ENCODE results near the gene PDZRN3.

Gene PDZRN3

DNA sequence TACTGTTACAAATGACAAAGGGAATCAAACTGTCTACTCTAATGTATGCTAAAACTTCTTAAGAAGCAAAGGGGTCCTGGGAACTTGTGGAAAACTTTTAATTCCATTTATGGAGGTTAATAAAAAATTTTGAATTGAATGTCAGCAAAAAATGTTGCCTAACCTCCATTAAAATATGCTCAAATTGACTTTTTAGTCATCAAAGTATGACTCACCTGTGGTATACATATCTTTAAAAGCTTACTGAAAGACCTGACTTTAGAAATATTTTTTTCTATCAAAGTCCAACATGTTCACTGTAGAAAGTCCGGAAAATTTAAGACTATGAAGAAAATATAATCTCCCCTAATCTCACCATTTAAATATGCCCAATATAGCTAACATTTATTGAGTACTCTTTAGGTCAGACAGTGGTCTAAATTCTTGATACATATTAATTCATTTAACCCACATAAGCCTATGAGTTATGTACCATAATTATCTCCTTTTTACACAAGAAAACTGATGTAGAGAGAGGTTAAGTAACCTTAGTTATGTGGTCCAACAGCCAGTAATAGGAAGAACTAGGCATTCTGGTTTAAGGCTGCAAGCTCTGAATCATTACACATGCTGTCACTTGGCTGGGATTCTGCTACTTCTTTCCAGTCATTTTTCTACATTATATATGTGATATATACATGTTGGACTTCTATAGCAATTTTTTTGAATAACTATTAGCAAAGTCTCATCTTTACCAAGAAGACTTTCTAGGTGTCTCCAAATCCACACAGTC lies 83.6 kb downstream of the PDZRN3 start:
- no peaks in the 10 kb centered on the region for H3K9me3 ChIP-seq (ENCODE audit: control insufficient read depth in 1 of 2, low read length in 2 of 2)
- no peaks in the 10 kb centered on the region for H3K36me3 ChIP-seq (ENCODE audit: control insufficient read depth in 1 of 2, insufficient read depth in 2 of 2, low read length in 2 of 2)
- no peak overlapping the region for H3K27ac ChIP-seq (ENCODE audit: low read length)
- H3K27me3 ChIP-seq (ENCODE audit: low read depth, low read length) = no peaks in the 10 kb centered on the region
- H3K4me1 ChIP-seq (ENCODE audit: control insufficient read depth in 1 of 2, insufficient read depth in 2 of 2, low read length in 2 of 2) = peaks cover 15 to 46% of the 10 kb centered on the region in 2 donors
- H3K4me3 ChIP-seq (ENCODE audit: low read depth in 1 of 2, low read length in 2 of 2) = no peak overlapping the region

DNA sequence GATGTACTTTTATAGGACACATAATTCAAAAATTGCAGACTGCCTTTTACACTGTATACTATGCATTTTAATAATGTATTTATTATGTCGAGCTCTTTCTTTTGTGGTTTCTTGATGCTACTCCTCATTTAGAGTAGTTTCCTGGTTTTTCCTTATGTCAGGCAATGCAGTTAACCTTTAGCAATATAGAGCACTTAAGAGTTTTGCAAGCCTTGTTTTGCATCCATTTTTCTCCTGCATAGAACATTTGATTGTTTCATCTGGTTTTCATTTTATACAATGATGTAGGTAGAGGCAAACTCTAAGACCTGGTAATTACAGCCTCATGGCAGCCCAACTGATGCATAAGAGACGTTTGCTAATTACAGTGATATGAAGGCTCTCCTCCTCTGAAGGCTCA lies 86.3 kb downstream of the PDZRN3 start:
- no peak overlapping the region for H3K27ac ChIP-seq (ENCODE audit: low read length)
- H3K27me3 ChIP-seq (ENCODE audit: low read depth, low read length) = no peaks in the 10 kb centered on the region
- no peak overlapping the region for H3K4me3 ChIP-seq (ENCODE audit: low read depth in 1 of 2, low read length in 2 of 2)
- H3K9me3 ChIP-seq (ENCODE audit: control insufficient read depth in 1 of 2, low read length in 2 of 2) = no peaks in the 10 kb centered on the region
- H3K36me3 ChIP-seq (ENCODE audit: control insufficient read depth in 1 of 2, insufficient read depth in 2 of 2, low read length in 2 of 2) = no peaks in the 10 kb centered on the region
- peaks cover 31 to 33% of the 10 kb centered on the region in 2 donors for H3K4me1 ChIP-seq (ENCODE audit: control insufficient read depth in 1 of 2, insufficient read depth in 2 of 2, low read length in 2 of 2)

DNA sequence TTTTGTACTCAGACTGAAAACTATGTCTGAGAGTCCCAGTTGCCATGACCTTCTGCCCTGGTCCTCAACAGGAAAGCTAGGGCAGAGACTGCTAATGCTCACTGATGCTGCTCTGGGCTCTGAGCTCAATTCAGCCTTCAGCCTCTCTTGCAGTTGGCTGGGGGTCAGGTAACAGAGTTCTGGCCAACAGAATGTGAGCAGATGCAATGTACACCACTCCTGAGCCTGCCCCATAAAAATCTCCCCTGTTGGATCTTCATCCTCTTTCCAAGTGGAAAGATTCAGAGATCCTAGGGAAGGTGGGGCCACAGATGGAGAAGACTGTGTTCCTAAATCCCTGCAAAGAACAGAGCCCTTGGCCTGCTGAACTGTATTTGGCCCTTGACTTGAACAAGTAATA lies 87.8 kb downstream of the PDZRN3 start:
- H3K4me3 ChIP-seq (ENCODE audit: low read depth in 1 of 2, low read length in 2 of 2) = no peak overlapping the region
- H3K4me1 ChIP-seq (ENCODE audit: control insufficient read depth in 1 of 2, insufficient read depth in 2 of 2, low read length in 2 of 2) = peaks cover 24 to 27% of the 10 kb centered on the region in 2 donors
- H3K27me3 ChIP-seq (ENCODE audit: low read depth, low read length) = no peaks in the 10 kb centered on the region
- H3K27ac ChIP-seq (ENCODE audit: low read length) = peak overlapping the region; percentile 5
- no peaks in the 10 kb centered on the region for H3K9me3 ChIP-seq (ENCODE audit: control insufficient read depth in 1 of 2, low read length in 2 of 2)
- no peaks in the 10 kb centered on the region for H3K36me3 ChIP-seq (ENCODE audit: control insufficient read depth in 1 of 2, insufficient read depth in 2 of 2, low read length in 2 of 2)

DNA sequence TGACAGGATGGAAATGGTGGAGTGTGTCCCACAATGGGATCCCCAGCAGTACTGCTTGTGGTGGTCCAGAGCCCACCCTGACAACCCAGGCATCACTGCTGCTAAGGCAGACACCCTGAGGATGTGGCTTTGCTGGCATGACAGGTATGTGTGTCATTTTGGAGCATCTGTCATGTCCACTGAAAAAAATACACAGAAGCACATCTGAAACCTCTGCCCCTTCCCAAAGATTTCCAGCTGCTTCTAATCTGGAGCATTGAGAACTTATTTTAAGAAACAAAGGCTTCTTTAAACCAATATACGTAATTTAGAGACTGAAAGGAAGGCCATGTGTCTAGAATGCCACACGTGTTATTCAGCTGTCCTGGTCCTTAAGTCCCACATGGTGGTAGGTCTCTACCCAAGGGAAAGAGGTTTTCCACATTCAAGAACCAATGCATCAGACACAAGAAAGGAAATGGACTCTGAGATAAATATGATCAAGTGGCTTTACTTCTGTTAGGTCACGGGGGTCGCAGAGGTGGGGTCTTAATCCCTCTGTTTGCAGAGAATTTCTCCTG lies 88.3 kb downstream of the PDZRN3 start:
- Histone ChIP-seq H3K27me3 (ENCODE audit: low read depth, low read length) (no peaks in the 10 kb centered on the region), H3K27ac (ENCODE audit: low read length) (peak overlapping the region; percentile 5), H3K4me1 (ENCODE audit: control insufficient read depth in 1 of 2, insufficient read depth in 2 of 2, low read length in 2 of 2) (peaks cover 24 to 27% of the 10 kb centered on the region in 2 donors), H3K9me3 (ENCODE audit: control insufficient read depth in 1 of 2, low read length in 2 of 2) (no peaks in the 10 kb centered on the region), H3K4me3 (ENCODE audit: low read depth in 1 of 2, low read length in 2 of 2) (no peak overlapping the region), H3K36me3 (ENCODE audit: control insufficient read depth in 1 of 2, insufficient read depth in 2 of 2, low read length in 2 of 2) (no peaks in the 10 kb centered on the region)

DNA sequence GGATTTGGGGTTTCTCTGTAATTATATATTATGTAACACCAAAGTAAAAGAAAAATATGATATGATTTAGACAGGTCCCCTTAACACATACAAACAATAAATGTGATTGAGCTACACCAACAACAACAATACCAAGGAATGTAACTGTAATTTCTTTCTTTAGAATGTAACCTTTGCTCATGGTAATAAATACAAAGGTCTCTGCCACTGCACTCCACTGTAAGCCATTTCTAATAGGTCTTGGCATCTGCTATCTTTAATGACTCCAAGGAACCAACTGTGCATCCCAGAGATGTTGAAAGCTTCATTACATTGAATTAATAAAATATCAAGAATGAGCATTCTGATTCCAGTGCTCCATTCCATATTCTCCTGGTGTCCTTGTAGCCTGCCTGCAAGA lies 88.8 kb downstream of the PDZRN3 start:
- no peak overlapping the region for H3K4me3 ChIP-seq (ENCODE audit: low read depth in 1 of 2, low read length in 2 of 2)
- H3K4me1 ChIP-seq (ENCODE audit: control insufficient read depth in 1 of 2, insufficient read depth in 2 of 2, low read length in 2 of 2) = peaks cover 24 to 27% of the 10 kb centered on the region in 2 donors
- H3K27ac ChIP-seq (ENCODE audit: low read length) = no peak overlapping the region
- H3K27me3 ChIP-seq (ENCODE audit: low read depth, low read length) = no peaks in the 10 kb centered on the region
- H3K9me3 ChIP-seq (ENCODE audit: control insufficient read depth in 1 of 2, low read length in 2 of 2) = no peaks in the 10 kb centered on the region
- no peaks in the 10 kb centered on the region for H3K36me3 ChIP-seq (ENCODE audit: control insufficient read depth in 1 of 2, insufficient read depth in 2 of 2, low read length in 2 of 2)

DNA sequence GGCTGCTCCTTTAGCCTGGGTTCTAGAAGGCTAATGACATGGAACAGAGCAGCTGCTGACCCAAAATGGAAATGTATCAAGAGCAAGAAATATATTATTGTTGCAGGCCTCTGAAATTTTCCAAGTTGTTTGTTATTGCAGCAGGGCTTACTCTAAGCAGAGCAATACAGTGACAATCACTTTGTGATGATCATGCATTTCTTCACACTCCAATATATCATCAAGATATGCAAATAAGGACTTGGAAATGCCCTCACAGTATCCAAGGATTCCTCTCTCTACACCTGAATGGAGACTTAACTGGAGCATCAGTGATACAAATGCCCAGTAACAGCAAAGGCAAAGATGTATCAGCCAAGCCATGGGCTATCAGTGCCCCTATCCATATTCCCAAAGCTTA lies 89.6 kb downstream of the PDZRN3 start:
- Histone ChIP-seq H3K9me3 (ENCODE audit: control insufficient read depth in 1 of 2, low read length in 2 of 2) (no peaks in the 10 kb centered on the region), H3K27ac (ENCODE audit: low read length) (no peak overlapping the region), H3K36me3 (ENCODE audit: control insufficient read depth in 1 of 2, insufficient read depth in 2 of 2, low read length in 2 of 2) (no peaks in the 10 kb centered on the region), H3K27me3 (ENCODE audit: low read depth, low read length) (no peaks in the 10 kb centered on the region), H3K4me1 (ENCODE audit: control insufficient read depth in 1 of 2, insufficient read depth in 2 of 2, low read length in 2 of 2) (peaks cover 24 to 27% of the 10 kb centered on the region in 2 donors), H3K4me3 (ENCODE audit: low read depth in 1 of 2, low read length in 2 of 2) (no peak overlapping the region)

DNA sequence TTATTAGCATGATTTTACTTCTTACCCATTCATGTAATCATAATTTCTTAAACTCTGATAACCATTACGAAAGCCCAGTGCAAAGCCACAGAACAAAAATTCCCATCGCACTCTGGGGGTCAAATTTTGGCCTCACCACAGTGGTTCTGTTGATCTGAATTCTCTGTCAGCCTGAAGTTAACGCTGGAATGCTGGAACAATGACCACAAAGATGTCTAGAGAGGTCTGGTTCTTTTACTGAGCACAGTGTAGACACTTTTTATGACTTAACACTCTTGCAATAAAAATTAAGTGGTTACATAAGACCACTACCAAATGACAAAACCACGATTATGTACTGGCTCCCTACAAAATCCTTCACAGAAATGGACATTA lies 94.7 kb downstream of the PDZRN3 start:
- Histone ChIP-seq H3K4me1 (ENCODE audit: control insufficient read depth in 1 of 2, insufficient read depth in 2 of 2, low read length in 2 of 2) (peaks cover 7 to 9% of the 10 kb centered on the region in 2 donors), H3K9me3 (ENCODE audit: control insufficient read depth in 1 of 2, low read length in 2 of 2) (no peaks in the 10 kb centered on the region), H3K27me3 (ENCODE audit: low read depth, low read length) (no peaks in the 10 kb centered on the region), H3K4me3 (ENCODE audit: low read depth in 1 of 2, low read length in 2 of 2) (no peak overlapping the region), H3K36me3 (ENCODE audit: control insufficient read depth in 1 of 2, insufficient read depth in 2 of 2, low read length in 2 of 2) (no peaks in the 10 kb centered on the region), H3K27ac (ENCODE audit: low read length) (no peak overlapping the region)

DNA sequence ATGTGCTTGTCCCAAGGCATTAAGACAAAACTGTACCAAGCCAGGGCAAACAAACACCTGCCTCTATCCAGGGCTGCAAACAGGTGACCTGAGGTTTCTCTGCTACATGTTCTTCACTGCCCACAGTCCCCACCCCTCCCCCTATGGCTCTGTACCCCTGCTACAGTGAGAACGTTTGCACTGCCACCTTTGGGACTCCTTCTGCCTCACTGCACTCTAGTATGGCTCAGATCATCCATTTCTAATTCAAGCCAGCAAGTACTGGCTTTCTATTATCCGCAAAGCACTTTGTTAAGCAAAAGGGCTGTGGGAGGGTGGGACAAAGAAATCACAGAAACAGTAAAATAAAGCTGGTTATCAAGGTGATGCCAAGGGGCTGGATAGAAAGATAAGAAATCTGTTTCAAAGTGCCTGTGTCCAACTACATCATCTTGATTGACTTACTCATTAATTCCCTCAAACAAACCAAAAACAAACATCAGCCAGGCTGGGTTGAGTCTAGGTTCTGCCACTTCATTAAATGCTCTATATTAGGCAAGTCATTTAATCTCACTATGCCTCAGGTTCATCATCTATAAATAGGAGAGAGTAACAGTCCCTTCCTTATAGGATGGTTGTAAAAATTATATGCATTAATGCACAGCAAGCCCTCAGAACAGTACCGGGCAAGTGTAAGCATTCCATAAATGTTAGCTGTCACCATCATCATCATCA lies 95.3 kb downstream of the PDZRN3 start:
- Histone ChIP-seq H3K4me3 (ENCODE audit: low read depth in 1 of 2, low read length in 2 of 2) (no peak overlapping the region), H3K4me1 (ENCODE audit: control insufficient read depth in 1 of 2, insufficient read depth in 2 of 2, low read length in 2 of 2) (peaks cover 1 to 11% of the 10 kb centered on the region in 2 donors), H3K36me3 (ENCODE audit: control insufficient read depth in 1 of 2, insufficient read depth in 2 of 2, low read length in 2 of 2) (no peaks in the 10 kb centered on the region), H3K9me3 (ENCODE audit: control insufficient read depth in 1 of 2, low read length in 2 of 2) (no peaks in the 10 kb centered on the region), H3K27ac (ENCODE audit: low read length) (no peak overlapping the region), H3K27me3 (ENCODE audit: low read depth, low read length) (no peaks in the 10 kb centered on the region)

DNA sequence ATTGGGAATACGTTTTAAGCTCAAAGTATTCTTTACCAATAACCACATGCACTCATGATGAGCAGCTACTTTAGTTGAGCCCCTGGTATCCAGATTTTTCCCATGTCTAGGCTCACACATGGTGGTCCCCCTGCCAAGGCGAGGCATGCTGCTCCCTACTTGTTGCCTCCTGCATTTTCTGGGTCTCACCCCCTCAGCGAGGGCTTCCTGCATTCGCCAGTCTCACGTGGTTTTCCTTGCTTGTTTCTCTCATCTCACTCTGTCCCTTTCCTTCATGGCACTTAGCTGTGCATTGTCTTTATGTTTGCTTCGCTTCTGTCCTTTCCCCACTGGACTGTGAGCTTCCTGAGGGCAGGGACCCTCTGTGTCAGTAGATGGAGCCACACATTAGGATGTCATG lies 99.2 kb downstream of the PDZRN3 start:
- H3K4me3 ChIP-seq (ENCODE audit: low read depth in 1 of 2, low read length in 2 of 2) = no peak overlapping the region
- H3K27ac ChIP-seq (ENCODE audit: low read length) = peak overlapping the region; percentile 32
- no peaks in the 10 kb centered on the region for H3K9me3 ChIP-seq (ENCODE audit: control insufficient read depth in 1 of 2, low read length in 2 of 2)
- H3K4me1 ChIP-seq (ENCODE audit: control insufficient read depth in 1 of 2, insufficient read depth in 2 of 2, low read length in 2 of 2) = peaks cover 5 to 34% of the 10 kb centered on the region in 2 donors
- no peaks in the 10 kb centered on the region for H3K36me3 ChIP-seq (ENCODE audit: control insufficient read depth in 1 of 2, insufficient read depth in 2 of 2, low read length in 2 of 2)
- H3K27me3 ChIP-seq (ENCODE audit: low read depth, low read length) = no peaks in the 10 kb centered on the region

DNA sequence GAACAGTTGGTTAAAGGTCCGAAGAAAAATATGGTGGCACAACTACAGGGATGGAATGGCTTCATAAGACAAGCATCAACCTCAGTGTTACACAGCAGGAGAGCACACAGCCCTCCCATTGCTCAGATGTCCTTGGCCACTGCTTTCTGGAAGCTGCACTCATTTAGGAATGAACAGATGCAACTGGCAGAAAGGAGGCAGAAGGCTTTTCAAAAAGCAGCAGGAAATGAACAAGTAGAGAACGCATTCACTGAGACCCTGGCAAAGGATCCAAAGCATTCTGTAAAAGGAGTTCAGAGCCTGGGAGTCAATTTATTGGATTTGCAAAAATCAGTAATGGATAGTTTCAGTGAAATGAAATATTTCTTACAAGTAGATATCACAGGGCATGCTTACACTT lies 101.1 kb downstream of the PDZRN3 start:
- Histone ChIP-seq H3K27me3 (ENCODE audit: low read depth, low read length) (no peaks in the 10 kb centered on the region), H3K4me3 (ENCODE audit: low read depth in 1 of 2, low read length in 2 of 2) (peak overlapping the region in 1 of 2 donors; percentile 22), H3K4me1 (ENCODE audit: control insufficient read depth in 1 of 2, insufficient read depth in 2 of 2, low read length in 2 of 2) (peaks cover 8 to 40% of the 10 kb centered on the region in 2 donors), H3K36me3 (ENCODE audit: control insufficient read depth in 1 of 2, insufficient read depth in 2 of 2, low read length in 2 of 2) (no peaks in the 10 kb centered on the region), H3K9me3 (ENCODE audit: control insufficient read depth in 1 of 2, low read length in 2 of 2) (no peaks in the 10 kb centered on the region), H3K27ac (ENCODE audit: low read length) (peak overlapping the region; percentile 45)

DNA sequence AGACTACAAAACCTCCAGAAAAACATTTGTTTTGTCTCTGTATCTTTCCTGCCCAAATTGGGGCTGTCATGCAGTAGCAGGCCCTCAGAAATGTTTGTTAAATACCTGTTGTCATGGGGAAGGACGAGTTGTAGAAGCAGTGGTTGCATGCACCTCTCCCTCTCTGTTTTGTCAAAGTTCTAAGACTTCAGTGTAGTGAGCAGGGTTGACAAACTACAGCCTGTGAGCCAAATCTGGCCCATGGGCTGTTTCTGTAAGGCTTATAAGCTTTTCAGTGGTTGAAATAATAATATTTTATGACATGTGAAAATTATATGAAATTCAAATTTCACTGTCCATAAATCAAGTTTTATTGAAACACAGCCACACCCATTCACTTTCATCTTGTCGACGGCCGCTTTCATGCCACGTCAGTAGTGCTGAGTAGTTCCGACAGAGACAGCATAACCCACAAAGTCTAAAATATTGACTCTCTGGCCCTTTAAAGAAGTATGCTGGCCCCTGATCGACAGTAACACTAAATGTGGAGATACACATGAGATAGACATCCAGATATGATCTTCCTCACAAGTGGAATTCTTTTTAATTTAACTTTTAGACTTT lies 102.9 kb downstream of the PDZRN3 start:
- Histone ChIP-seq H3K9me3 (ENCODE audit: control insufficient read depth in 1 of 2, low read length in 2 of 2) (no peaks in the 10 kb centered on the region), H3K27ac (ENCODE audit: low read length) (peak overlapping the region; percentile 50), H3K36me3 (ENCODE audit: control insufficient read depth in 1 of 2, insufficient read depth in 2 of 2, low read length in 2 of 2) (no peaks in the 10 kb centered on the region), H3K27me3 (ENCODE audit: low read depth, low read length) (no peaks in the 10 kb centered on the region), H3K4me3 (ENCODE audit: low read depth in 1 of 2, low read length in 2 of 2) (peak overlapping the region in 1 of 2 donors; percentile 9), H3K4me1 (ENCODE audit: control insufficient read depth in 1 of 2, insufficient read depth in 2 of 2, low read length in 2 of 2) (peaks cover 8 to 41% of the 10 kb centered on the region in 2 donors)

All from muscle layer of duodenum (tissue), 2 donors.